Right atrium auricular region (tissue), 2 donors: ENCODE measurements around the gene NEFH. TPM values are rescaled to one million over a fixed set of nuclear protein-coding genes. Genes with fewer than 3 reads are reported as not detected.

Source experiments
- DNase-seq: peaks from one replicate; pipeline ENCODE4 v3.0.0-alpha.2; 2019; ENCODE audit warnings: low spot score
- H3K27ac ChIP-seq, 2 donors: fragments of 200-600 bp; sonication (generic); 1 replicate in 1 of 2; 2 replicates in 1 of 2; pipeline ENCODE4 v1.5.1; 2016 to 2019
- H3K27me3 ChIP-seq, 2 donors: fragments of 200-600 bp; sonication (generic); one replicate each; pipeline versions ENCODE4 v1.5.1 to v1.6.0; 2017 to 2019
- H3K36me3 ChIP-seq: fragments of 200-600 bp; sonication (generic); one replicate; pipeline ENCODE4 v1.5.1; 2016
- H3K4me1 ChIP-seq, 2 donors: fragments of 200-600 bp; sonication (generic); one replicate each; pipeline versions ENCODE4 v1.5.1 to v1.6.0; 2017 to 2019
- H3K4me3 ChIP-seq, 2 donors: fragments of 200-600 bp; sonication (generic); 1 replicate in 1 of 2; 2 replicates in 1 of 2; pipeline ENCODE4 v1.5.1; 2017 to 2019; ENCODE audit warnings: mild to moderate bottlenecking in 1 of 2, moderate library complexity in 1 of 2
- H3K9me3 ChIP-seq, 2 donors: fragments of 200-600 bp; sonication (generic); one replicate each; pipeline ENCODE4 v1.5.1; 2019
- total RNA-seq, 2 donors: library from RNA; depleted of rRNA; stranded (reverse); fragments of >200 nt; gene quantifications; one replicate each; pipeline ENCODE4 v1.1.0, GENCODE V29; 2016
- TF ChIP-seq, protein P1 (sequence below), 2 donors: fragments of 200-600 bp; sonication (generic); IDR thresholded peaks; one replicate each; pipeline ENCODE4 v1.5.1; 2019; ENCODE audit warnings: antibody characterized with exemption in 2 of 2

Gene NEFH
- total RNA-seq, 2 donors from 2014 or later: 0.22 to 0.28 TPM

DNA sequence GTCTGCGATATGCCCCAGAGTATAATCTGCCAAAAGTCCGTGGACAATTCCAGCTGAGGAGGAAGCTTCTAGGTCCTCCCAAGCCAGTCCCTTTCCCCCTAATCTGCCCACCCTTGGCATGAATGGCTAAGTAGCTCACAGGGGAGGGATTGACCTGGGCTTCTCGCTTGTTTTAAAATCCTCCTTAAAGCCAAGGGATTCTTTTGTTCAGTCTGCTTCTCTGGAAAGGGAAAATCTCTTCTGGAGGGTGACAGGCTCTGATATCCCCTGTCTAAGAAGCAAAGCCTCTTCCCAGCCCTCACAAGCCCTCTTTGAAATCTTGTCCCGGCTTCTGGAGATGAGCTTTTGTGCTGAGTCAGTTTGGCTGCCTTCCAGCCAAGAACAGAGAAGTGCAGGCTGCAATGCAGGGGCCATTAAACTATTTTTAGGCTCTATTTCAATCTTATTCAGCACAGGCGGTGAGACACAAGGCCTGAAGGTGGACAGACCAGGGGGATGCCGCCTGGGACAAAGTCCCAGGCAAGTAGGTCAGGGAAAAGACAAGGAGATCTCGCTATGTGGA, 23.9 kb downstream of the NEFH start:
- H3K4me1 ChIP-seq: peaks cover 0 to 7% of the 10 kb centered on the region in 2 donors
- no peaks in the 10 kb centered on the region for H3K27me3 ChIP-seq
- TF ChIP-seq, protein P1, sequence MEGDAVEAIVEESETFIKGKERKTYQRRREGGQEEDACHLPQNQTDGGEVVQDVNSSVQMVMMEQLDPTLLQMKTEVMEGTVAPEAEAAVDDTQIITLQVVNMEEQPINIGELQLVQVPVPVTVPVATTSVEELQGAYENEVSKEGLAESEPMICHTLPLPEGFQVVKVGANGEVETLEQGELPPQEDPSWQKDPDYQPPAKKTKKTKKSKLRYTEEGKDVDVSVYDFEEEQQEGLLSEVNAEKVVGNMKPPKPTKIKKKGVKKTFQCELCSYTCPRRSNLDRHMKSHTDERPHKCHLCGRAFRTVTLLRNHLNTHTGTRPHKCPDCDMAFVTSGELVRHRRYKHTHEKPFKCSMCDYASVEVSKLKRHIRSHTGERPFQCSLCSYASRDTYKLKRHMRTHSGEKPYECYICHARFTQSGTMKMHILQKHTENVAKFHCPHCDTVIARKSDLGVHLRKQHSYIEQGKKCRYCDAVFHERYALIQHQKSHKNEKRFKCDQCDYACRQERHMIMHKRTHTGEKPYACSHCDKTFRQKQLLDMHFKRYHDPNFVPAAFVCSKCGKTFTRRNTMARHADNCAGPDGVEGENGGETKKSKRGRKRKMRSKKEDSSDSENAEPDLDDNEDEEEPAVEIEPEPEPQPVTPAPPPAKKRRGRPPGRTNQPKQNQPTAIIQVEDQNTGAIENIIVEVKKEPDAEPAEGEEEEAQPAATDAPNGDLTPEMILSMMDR (IDR thresholded peaks at IDR 0.05): no peak
- peak; percentile 64 for DNase-seq
- no peaks in the 10 kb centered on the region for H3K9me3 ChIP-seq
- peaks cover 27% of the 10 kb centered on the region for H3K36me3 ChIP-seq
- no peak overlapping the region for H3K4me3 ChIP-seq
- H3K27ac ChIP-seq: no peak overlapping the region

DNA sequence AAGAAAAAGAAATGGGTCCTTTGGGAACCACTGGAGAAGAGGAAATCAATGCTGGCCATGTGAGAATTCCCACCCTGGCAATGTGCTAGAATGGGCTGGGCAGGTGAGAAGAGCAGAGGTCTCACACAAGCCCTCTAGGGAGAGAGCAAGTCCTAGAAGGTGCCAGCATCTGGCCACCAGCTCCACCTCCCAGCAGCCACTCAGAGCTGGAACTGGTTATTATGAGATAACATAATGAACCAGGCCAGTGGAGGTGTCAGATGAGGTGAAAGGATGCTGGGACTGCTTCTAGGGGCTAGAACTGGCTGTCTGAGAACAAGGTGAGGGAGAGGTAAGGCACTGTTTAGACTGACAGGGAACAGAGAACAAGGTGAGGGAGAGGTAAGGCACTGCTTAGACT, 29.3 kb downstream of the NEFH start:
- Histone ChIP-seq H3K27ac (no peak overlapping the region), H3K36me3 (peaks cover 69% of the 10 kb centered on the region), H3K4me1 (no peaks in the 10 kb centered on the region), H3K9me3 (no peaks in the 10 kb centered on the region), H3K4me3 (no peak overlapping the region), H3K27me3 (no peaks in the 10 kb centered on the region)
- DNase-seq: no peak
- TF ChIP-seq, protein P1 (IDR thresholded peaks at IDR 0.05): no peak

DNA sequence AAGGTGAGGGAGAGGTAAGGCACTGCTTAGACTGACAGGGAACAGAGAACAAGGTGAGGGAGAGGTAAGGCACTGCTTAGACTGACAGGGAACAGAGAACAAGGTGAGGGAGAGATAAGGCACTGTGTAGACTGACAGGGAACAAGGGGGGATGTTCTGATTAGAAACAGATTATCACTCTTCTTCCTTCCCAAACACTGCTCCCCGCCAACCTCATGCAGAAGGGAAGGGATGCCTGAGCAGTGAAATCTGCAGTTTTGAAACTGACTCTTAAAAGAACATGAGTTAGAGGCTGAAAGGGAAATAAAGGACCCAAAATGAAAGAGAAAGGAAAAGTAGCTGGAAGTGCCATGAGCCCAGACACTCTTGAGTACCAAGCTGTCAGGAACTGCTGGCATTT, 29.8 kb downstream of the NEFH start:
- Histone ChIP-seq H3K27ac (no peak overlapping the region), H3K9me3 (no peaks in the 10 kb centered on the region), H3K36me3 (peaks cover 74% of the 10 kb centered on the region), H3K4me3 (no peak overlapping the region), H3K4me1 (no peaks in the 10 kb centered on the region), H3K27me3 (no peaks in the 10 kb centered on the region)
- no peak for DNase-seq
- TF ChIP-seq, protein P1 (IDR thresholded peaks at IDR 0.05): no peak

DNA sequence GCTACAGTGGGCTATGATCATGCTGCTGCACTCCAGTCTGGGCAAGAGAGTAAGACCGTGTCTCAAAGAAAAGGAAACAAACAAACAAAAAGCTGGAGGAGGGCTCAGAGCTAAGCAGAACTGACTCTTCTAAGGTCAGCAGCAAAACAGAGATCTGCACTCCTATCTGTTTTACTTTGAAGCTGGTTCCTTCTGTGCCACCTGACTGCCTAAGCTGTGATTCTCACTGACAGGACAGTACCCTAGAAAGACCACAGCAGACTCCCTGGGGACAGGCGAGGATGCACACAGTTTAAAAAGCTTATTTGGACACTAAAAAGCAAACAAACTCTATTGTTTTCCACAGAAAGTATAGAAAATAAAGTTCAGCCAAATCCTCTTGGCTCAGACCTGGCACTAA, 30.5 kb downstream of the NEFH start:
- no peak overlapping the region for H3K27ac ChIP-seq
- H3K9me3 ChIP-seq: no peaks in the 10 kb centered on the region
- DNase-seq: no peak
- no peaks in the 10 kb centered on the region for H3K27me3 ChIP-seq
- H3K4me3 ChIP-seq: no peak overlapping the region
- TF ChIP-seq, protein P1 (IDR thresholded peaks at IDR 0.05): no peak
- peaks cover 81% of the 10 kb centered on the region for H3K36me3 ChIP-seq
- H3K4me1 ChIP-seq: no peaks in the 10 kb centered on the region

DNA sequence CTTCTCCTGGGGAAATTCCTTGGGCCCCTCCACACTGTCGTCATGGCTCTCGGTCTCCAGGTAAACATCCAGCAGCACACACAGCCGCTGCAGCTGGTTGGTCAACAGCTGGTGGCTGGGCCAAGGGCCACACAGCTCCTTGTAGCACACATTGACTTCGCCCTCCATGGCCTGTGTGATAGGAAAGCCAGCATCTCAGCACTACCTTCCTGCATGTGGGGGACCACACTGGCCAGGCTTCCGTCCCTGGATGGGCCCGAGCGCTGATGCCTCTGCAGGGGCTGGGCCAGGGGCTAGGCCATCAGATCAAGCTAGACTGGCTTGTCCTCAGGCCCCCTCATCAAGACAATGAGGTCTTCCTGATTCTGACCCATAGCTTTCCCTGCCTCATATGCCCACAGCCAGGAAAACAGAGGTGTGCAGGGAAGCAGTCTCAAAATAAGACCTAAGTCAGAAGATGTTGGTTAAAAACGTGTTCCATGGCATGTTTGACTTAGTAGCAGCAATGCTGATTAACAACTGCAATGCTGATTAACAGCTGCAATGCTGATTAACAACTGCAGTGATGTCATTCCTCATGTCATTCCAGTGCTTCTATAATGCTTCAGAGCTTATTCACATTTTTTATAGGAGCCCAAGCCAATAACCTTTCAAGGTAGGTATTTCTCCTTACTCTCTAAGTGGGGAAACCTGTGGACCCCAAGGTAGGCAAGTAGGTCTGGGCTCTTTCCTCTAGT, 31.3 kb downstream of the NEFH start:
- H3K9me3 ChIP-seq: no peaks in the 10 kb centered on the region
- no peaks in the 10 kb centered on the region for H3K27me3 ChIP-seq
- DNase-seq: no peak
- no peak overlapping the region for H3K27ac ChIP-seq
- no peaks in the 10 kb centered on the region for H3K4me1 ChIP-seq
- TF ChIP-seq, protein P1 (IDR thresholded peaks at IDR 0.05): no peak
- no peak overlapping the region for H3K4me3 ChIP-seq
- H3K36me3 ChIP-seq: peaks cover 88% of the 10 kb centered on the region
